Vagina (tissue), 2 donors: ENCODE data around the gene DLL4.

Experiments
- POLR2A ChIP-seq, 2 donors: fragments of 450-650 bp; IDR thresholded peaks; one replicate each; pipeline ENCODE4 v1.6.1; 2017; ENCODE audit warnings: antibody characterized with exemption in 2 of 2, mild to moderate bottlenecking in 2 of 2, moderate library complexity in 2 of 2
- TF ChIP-seq, protein P1 (sequence below), 3 experiments: fragments of 450-650 bp in 2 of 3; fragments of 200-600 bp in 1 of 3; sonication (generic) in 1 of 3; IDR thresholded peaks; one replicate each; pipeline ENCODE4 v1.5.1; 2017 to 2019; ENCODE audit warnings: antibody characterized with exemption in 3 of 3, mild to moderate bottlenecking in 2 of 3, moderate library complexity in 2 of 3

DNA sequence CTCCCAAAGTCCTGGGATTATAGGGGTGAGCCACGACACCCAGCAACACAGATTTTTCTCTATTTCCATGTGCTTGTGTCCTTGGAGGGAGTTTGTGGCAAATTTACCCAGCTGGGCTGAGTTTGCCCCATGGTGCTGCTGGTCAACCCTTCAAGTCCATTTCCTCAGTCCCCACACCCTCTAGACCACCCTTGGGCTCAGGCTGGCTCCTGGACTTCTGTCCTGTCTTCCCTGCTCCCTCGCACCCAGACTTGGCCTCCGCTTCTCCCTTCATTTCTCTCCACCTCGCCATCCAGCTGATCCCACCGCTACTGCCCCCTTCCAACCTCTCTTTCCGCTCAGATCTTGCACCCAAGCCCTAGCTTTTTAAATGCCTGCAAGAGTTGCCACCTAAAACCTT, 47.8 kb upstream of the DLL4 start:
- no peak for TF ChIP-seq POLR2A (IDR thresholded peaks at IDR 0.05)
- TF ChIP-seq, protein P1, sequence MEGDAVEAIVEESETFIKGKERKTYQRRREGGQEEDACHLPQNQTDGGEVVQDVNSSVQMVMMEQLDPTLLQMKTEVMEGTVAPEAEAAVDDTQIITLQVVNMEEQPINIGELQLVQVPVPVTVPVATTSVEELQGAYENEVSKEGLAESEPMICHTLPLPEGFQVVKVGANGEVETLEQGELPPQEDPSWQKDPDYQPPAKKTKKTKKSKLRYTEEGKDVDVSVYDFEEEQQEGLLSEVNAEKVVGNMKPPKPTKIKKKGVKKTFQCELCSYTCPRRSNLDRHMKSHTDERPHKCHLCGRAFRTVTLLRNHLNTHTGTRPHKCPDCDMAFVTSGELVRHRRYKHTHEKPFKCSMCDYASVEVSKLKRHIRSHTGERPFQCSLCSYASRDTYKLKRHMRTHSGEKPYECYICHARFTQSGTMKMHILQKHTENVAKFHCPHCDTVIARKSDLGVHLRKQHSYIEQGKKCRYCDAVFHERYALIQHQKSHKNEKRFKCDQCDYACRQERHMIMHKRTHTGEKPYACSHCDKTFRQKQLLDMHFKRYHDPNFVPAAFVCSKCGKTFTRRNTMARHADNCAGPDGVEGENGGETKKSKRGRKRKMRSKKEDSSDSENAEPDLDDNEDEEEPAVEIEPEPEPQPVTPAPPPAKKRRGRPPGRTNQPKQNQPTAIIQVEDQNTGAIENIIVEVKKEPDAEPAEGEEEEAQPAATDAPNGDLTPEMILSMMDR (IDR thresholded peaks at IDR 0.05), result no peak
